ENCODE results near the gene HEBP2. TPM values are rescaled to one million over a fixed set of nuclear protein-coding genes. Genes with fewer than 3 reads are reported as not detected.

Gene HEBP2
- total RNA-seq, 1 donor from 2014 or later, result 27.2 TPM

GRCh38 chr6:138397128-138398122, 6.6 kb upstream of the HEBP2 start:
- intact Hi-C loops (cut with micrococcal nuclease), result no loop called here

GRCh38 chr6:138400326-138400725, 3.7 kb upstream of the HEBP2 start:
- intact Hi-C loops (cut with micrococcal nuclease), result no loop called here

- intact Hi-C loops (cut with micrococcal nuclease), result no loop called here
Measured at GRCh38 chr6:138401960-138402837, 1.8 kb upstream of the HEBP2 start.

- intact Hi-C loops (cut with micrococcal nuclease), result no loop called here
Measured at GRCh38 chr6:138402838-138403187, 1.2 kb upstream of the HEBP2 start.

GRCh38 chr6:138403324-138403800, 661 bp upstream of the HEBP2 start:
- intact Hi-C loops (cut with micrococcal nuclease), result no loop called here

- intact Hi-C loops (cut with micrococcal nuclease), result loop anchor here (1.0 to 2.0 kb wide), 4 partner anchors 51 to 368 kb away; partner anchors contain the start of genes ARFGEF3, CCDC28A and PERP
Measured at GRCh38 chr6:138404666-138405337, 779 bp downstream of the HEBP2 start.

- intact Hi-C loops (cut with micrococcal nuclease), result loop anchor here (2.0 kb wide), 3 partner anchors 245 to 367 kb away; partner anchors contain the start of genes ARFGEF3, CCDC28A and PERP
Measured at GRCh38 chr6:138405816-138406413, 1.9 kb downstream of the HEBP2 start.

GRCh38 chr6:138406443-138406842, 2.4 kb downstream of the HEBP2 start:
- intact Hi-C loops (cut with micrococcal nuclease), result no loop called here

- intact Hi-C loops (cut with micrococcal nuclease), result no loop called here
Measured at GRCh38 chr6:138410048-138410735, 6.2 kb downstream of the HEBP2 start.

GRCh38 chr6:138410972-138411880, 7.2 kb downstream of the HEBP2 start:
- intact Hi-C loops (cut with micrococcal nuclease), result no loop called here

- intact Hi-C loops (cut with micrococcal nuclease), result no loop called here
Measured at GRCh38 chr6:138415125-138415524, 11.1 kb downstream of the HEBP2 start.

- intact Hi-C loops (cut with micrococcal nuclease), result no loop called here
Measured at GRCh38 chr6:138416206-138416605, 12.2 kb downstream of the HEBP2 start.

GRCh38 chr6:138417493-138418117, 13.6 kb downstream of the HEBP2 start:
- intact Hi-C loops (cut with micrococcal nuclease), result no loop called here

- intact Hi-C loops (cut with micrococcal nuclease), result no loop called here
Measured at GRCh38 chr6:138418118-138418742, 14.2 kb downstream of the HEBP2 start.

GRCh38 chr6:138419766-138420165, 15.7 kb downstream of the HEBP2 start:
- intact Hi-C loops (cut with micrococcal nuclease), result no loop called here

- intact Hi-C loops (cut with micrococcal nuclease), result no loop called here
Measured at GRCh38 chr6:138420356-138420755, 16.3 kb downstream of the HEBP2 start.

- intact Hi-C loops (cut with micrococcal nuclease), result no loop called here
Measured at GRCh38 chr6:138421089-138421488, 17.1 kb downstream of the HEBP2 start.

- intact Hi-C loops (cut with micrococcal nuclease), result no loop called here
Measured at GRCh38 chr6:138421608-138422007, 17.6 kb downstream of the HEBP2 start.

Data from T-helper 2 cell treated with Interferon-gamma antibody and Interleukin-4, amounts not matched to agents 100 ng/mL and 5 ng/mL, for 36 hours (primary cell).